Measurements from ENCODE around the gene EXD3. TPM values are rescaled to one million over a fixed set of nuclear protein-coding genes. Genes with fewer than 3 reads are reported as not detected.

The EXD3 gene
- total and polyA plus RNA-seq, 2 of the 13 experiments (the other 11 are each of a cell fraction or from before 2014, with no cell fraction given) = 2.7 to 4.8 TPM

DNA sequence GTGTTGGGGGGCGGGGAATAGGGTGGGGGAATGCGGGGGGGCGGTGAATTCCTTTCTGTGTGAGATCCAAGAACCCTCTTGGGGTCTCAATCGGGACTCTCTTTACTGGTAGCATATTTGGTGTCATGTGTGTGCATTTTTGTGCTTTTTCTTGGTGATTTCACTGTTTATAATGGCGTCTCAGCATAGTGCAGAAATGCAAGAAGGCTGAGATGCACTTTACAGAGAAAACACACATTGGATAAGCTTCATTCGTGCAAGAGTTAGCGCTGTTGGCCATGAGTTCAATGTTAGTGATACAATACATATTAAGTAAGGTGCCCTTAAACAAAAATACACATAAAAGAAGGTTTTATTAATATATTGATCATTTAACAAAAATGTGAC lies 19.0 kb upstream of the EXD3 start:
- H3K27me3 ChIP-seq (ENCODE audit: control insufficient read depth in 1 of 2, insufficient read depth in 2 of 2, low read length in 2 of 2) = peaks cover 7 to 24% of the 10 kb centered on the region in 2 experiments; a peak in 3 of 5 replicates
- ChIA-PET POLR2A (interaction anchor here (0.6 to 2.3 kb wide), 12 partner anchors 10 to 201 kb away, joined by 3 to 26 read pairs (median 6); partner anchors contain the start of genes EXD3, NOXA1, NRARP and NSMF), CTCF (ENCODE audit: low intra/inter-chr PET ratio, low total read pairs) (interaction anchor here (1.5 kb wide), 1 partner anchor 18 kb away, joined by 6 read pairs; the partner anchor contains the start of gene NOXA1)
- peak overlapping the region; percentile 71 for H3K27ac ChIP-seq (ENCODE audit: extremely low read length, insufficient read depth, low read length)
- H3K36me3 ChIP-seq (replicated peaks in 1 of 2; ENCODE audit: control insufficient read depth in 1 of 2, insufficient read depth in 2 of 2, low read length in 2 of 2) = no peaks in the 10 kb centered on the region
- H3K4me3 ChIP-seq (replicated peaks in 1 of 3; ENCODE audit: insufficient read depth in 1 of 3, low read depth in 2 of 3, low read length in 3 of 3) = peak overlapping the region; percentile 26 to 58 (median 46); a peak in 5 of 6 replicates
- FAIRE-seq (no peak), DNase-seq (ENCODE audit: low spot score) (no peak), ATAC-seq (no peak)
- TF ChIP-seq ZFP36 (IDR thresholded peaks at IDR 0.05; ENCODE audit: borderline replicate concordance, low read depth, low read length, partially characterized antibody) = no peak
- no peak for TF ChIP-seq ZZZ3 (CRISPR knock-in tag; IDR thresholded peaks at IDR 0.05; ENCODE audit: borderline replicate concordance)
- no peak for TF ChIP-seq ATF1 (CRISPR knock-in tag; IDR thresholded peaks at IDR 0.05)
- TF ChIP-seq REPIN1 (CRISPR knock-in tag; IDR thresholded peaks at IDR 0.05; ENCODE audit: borderline replicate concordance, low read depth) = no peak
- no peak for TF ChIP-seq ZNF614 (CRISPR knock-in tag; IDR thresholded peaks at IDR 0.05; ENCODE audit: borderline replicate concordance)
- TF ChIP-seq, protein P1, sequence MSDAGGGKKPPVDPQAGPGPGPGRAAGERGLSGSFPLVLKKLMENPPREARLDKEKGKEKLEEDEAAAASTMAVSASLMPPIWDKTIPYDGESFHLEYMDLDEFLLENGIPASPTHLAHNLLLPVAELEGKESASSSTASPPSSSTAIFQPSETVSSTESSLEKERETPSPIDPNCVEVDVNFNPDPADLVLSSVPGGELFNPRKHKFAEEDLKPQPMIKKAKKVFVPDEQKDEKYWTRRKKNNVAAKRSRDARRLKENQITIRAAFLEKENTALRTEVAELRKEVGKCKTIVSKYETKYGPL (CRISPR knock-in tag; IDR thresholded peaks at IDR 0.05) = no peak
- TF ChIP-seq, protein P2, sequence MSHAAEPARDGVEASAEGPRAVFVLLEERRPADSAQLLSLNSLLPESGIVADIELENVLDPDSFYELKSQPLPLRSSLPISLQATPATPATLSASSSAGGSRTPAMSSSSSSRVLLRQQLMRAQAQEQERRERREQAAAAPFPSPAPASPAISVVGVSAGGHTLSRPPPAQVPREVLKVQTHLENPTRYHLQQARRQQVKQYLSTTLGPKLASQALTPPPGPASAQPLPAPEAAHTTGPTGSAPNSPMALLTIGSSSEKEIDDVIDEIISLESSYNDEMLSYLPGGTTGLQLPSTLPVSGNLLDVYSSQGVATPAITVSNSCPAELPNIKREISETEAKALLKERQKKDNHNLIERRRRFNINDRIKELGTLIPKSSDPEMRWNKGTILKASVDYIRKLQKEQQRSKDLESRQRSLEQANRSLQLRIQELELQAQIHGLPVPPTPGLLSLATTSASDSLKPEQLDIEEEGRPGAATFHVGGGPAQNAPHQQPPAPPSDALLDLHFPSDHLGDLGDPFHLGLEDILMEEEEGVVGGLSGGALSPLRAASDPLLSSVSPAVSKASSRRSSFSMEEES (CRISPR knock-in tag; IDR thresholded peaks at IDR 0.05) = no peak
- TF ChIP-seq PRPF4 (IDR thresholded peaks at IDR 0.05; ENCODE audit: low read depth, low read length, poor library complexity, severe bottlenecking) = no peak
- TF ChIP-seq ZNF205 (CRISPR knock-in tag; IDR thresholded peaks at IDR 0.05) = no peak
- TF ChIP-seq ZNF34 (CRISPR knock-in tag; IDR thresholded peaks at IDR 0.05; ENCODE audit: borderline replicate concordance) = no peak
- no peak for TF ChIP-seq ZNF484 (CRISPR knock-in tag; IDR thresholded peaks at IDR 0.05; ENCODE audit: borderline replicate concordance, low read depth)
- no peak for TF ChIP-seq CBX2 (IDR thresholded peaks at IDR 0.05; ENCODE audit: low read depth, low read length)
- TF ChIP-seq CBX2 (CRISPR knock-in tag; IDR thresholded peaks at IDR 0.05; ENCODE audit: low read depth) = no peak
- no peak for TF ChIP-seq AGO1 (IDR thresholded peaks at IDR 0.05; ENCODE audit: low read depth, low read length, poor library complexity, severe bottlenecking)
- no peak for TF ChIP-seq ZNF563 (CRISPR knock-in tag; IDR thresholded peaks at IDR 0.05)
- TF ChIP-seq ZNF788 (CRISPR knock-in tag; IDR thresholded peaks at IDR 0.05; ENCODE audit: borderline replicate concordance) = no peak
- no peak for TF ChIP-seq KAT7 (CRISPR knock-in tag; IDR thresholded peaks at IDR 0.05; ENCODE audit: borderline replicate concordance)
- no peak for TF ChIP-seq ZNF7 (CRISPR knock-in tag; IDR thresholded peaks at IDR 0.05)
- TF ChIP-seq SIN3A (IDR thresholded peaks at IDR 0.05; ENCODE audit: borderline replicate concordance, low read depth, low read length) = no peak
- in situ Hi-C loops (cut with HindIII; ENCODE audit: extremely low pct_ligation_motif_present, low pct_unique_long_range_greater_than_20kb) = no loop called here
- intact Hi-C loops (cut with micrococcal nuclease; ENCODE audit: unreplicated experiment) = no loop called here
- H3K9me3 ChIP-seq (ENCODE audit: low read length) = no peaks in the 10 kb centered on the region
- H3K4me1 ChIP-seq (ENCODE audit: insufficient read depth, low read length) = peaks cover 27% of the 10 kb centered on the region
- 2% methylated on average over 6 of the region's 7 CpGs for WGBS (ENCODE audit: low lambda C conversion rate)
- H4K20me1 ChIP-seq (ENCODE audit: insufficient read depth, low read length) = no peaks in the 10 kb centered on the region; the same call in 1 of the 2 replicates
- BruUV-seq (replicated peaks) = TSS peak; percentile 84
- no peaks in the 10 kb centered on the region for H3K79me2 ChIP-seq (ENCODE audit: insufficient read depth, low read length)
- H2AFZ ChIP-seq (ENCODE audit: low read length) = no peak overlapping the region
- no peak overlapping the region for H3K9ac ChIP-seq (ENCODE audit: insufficient read depth, low read depth, low read length)
- peak overlapping the region; percentile 79 for H3K4me2 ChIP-seq (ENCODE audit: low read depth, low read length)
